GM23338 (cell line): Measurements from ENCODE around the gene KLHL17. TPM values are rescaled to one million over a fixed set of nuclear protein-coding genes. Genes with fewer than 3 reads are reported as not detected.
A peak's percentile ranks its signal among the peaks of the same experiment; 100 is the strongest.

ENCODE experiments used
- ATAC-seq: fragments of 200-7000 bp; cut with Tn5 transposase; 3 replicates; pipeline ENCODE4 v1.9.1; 2020
- DNase-seq: peaks from one replicate; pipeline ENCODE4 v3.0.0-alpha.2; 2015; ENCODE audit warnings: low spot score
- H2AFZ ChIP-seq: fragments of 200-600 bp; sonication (generic); 2 replicates; pipeline ENCODE4 v1.8.0; 2016; ENCODE audit warnings: antibody characterized with exemption, mild to moderate bottlenecking, moderate library complexity
- H3F3A ChIP-seq: fragments of 200-600 bp; sonication (generic); replicated peaks from 2 replicates; pipeline ENCODE4 v1.8.0; 2017; ENCODE audit warnings: antibody characterized with exemption, mixed run types, low read depth
- H3K27ac ChIP-seq: fragments of 200-600 bp; sonication (generic); 2 replicates; pipeline ENCODE4 v1.6.1; 2016; ENCODE audit warnings: low read depth
- H3K27me3 ChIP-seq: fragments of 200-600 bp; sonication (generic); 2 replicates; pipeline ENCODE4 v1.8.0; 2016; ENCODE audit warnings: mild to moderate bottlenecking, mixed run types, moderate library complexity; ENCODE audit not compliant: insufficient read depth
- H3K36me3 ChIP-seq: fragments of 200-600 bp; sonication (generic); 2 replicates; pipeline ENCODE4 v1.8.0; 2016; ENCODE audit warnings: mild to moderate bottlenecking; ENCODE audit not compliant: insufficient read depth
- H3K4me1 ChIP-seq: fragments of 200-600 bp; sonication (generic); 2 replicates; pipeline ENCODE4 v1.8.0; 2016; ENCODE audit warnings: mild to moderate bottlenecking, moderate library complexity; ENCODE audit not compliant: insufficient read depth
- H3K4me2 ChIP-seq: fragments of 200-600 bp; sonication (generic); 2 replicates; pipeline ENCODE4 v1.7.1; 2017; ENCODE audit warnings: mixed run types
- H3K4me3 ChIP-seq: fragments of 200-600 bp; sonication (generic); 2 replicates; pipeline ENCODE4 v1.6.1; 2016; ENCODE audit warnings: mixed run types
- H3K79me2 ChIP-seq: fragments of 200-600 bp; sonication (generic); replicated peaks from 2 replicates; pipeline ENCODE4 v1.8.0; 2017; ENCODE audit warnings: mild to moderate bottlenecking; ENCODE audit not compliant: insufficient read depth
- H3K9me2 ChIP-seq: fragments of 200-600 bp; sonication (generic); 2 replicates; pipeline ENCODE4 v1.8.0; 2017; ENCODE audit not compliant: insufficient read depth
- H4K20me1 ChIP-seq: fragments of 200-600 bp; sonication (generic); replicated peaks from 2 replicates; pipeline ENCODE4 v1.8.0; 2017; ENCODE audit warnings: mild to moderate bottlenecking; ENCODE audit not compliant: insufficient read depth
- H3K27ac Mint-ChIP-seq: 2 replicates; pipeline ENCODE4 v1.8.0; 2020; ENCODE audit warnings: inconsistent platforms, mild to moderate bottlenecking, moderate library complexity, mixed read lengths
- H3K27me3 Mint-ChIP-seq: 3 replicates; pipeline ENCODE4 v1.8.0; 2022; ENCODE audit warnings: low read depth, mild to moderate bottlenecking, moderate library complexity, mixed read lengths, inconsistent platforms; ENCODE audit not compliant: insufficient read depth, poor library complexity
- H3K36me3 Mint-ChIP-seq: 3 replicates; pipeline ENCODE4 v1.8.0; 2021; ENCODE audit warnings: low read depth, mild to moderate bottlenecking, inconsistent platforms, moderate library complexity, mixed read lengths
- H3K4me1 Mint-ChIP-seq: 3 replicates; pipeline ENCODE4 v1.8.0; 2020; ENCODE audit warnings: mild to moderate bottlenecking, inconsistent platforms, mixed read lengths
- H3K4me3 Mint-ChIP-seq: 3 replicates; pipeline ENCODE4 v1.8.0; 2021; ENCODE audit warnings: moderate library complexity, mild to moderate bottlenecking, inconsistent platforms, mixed read lengths
- H3K9me3 Mint-ChIP-seq: 3 replicates; pipeline ENCODE4 v1.8.0; 2020; ENCODE audit warnings: moderate library complexity, mild to moderate bottlenecking, inconsistent platforms, mixed read lengths
- EZH2 ChIP-seq: fragments of 200-600 bp; sonication (generic); IDR thresholded peaks from one replicate; pipeline ENCODE4 v1.8.0; 2017; ENCODE audit warnings: antibody characterized with exemption, mild to moderate bottlenecking, low read depth; ENCODE audit not compliant: unreplicated experiment
- EZH2phosphoT487 ChIP-seq: fragments of 200-600 bp; sonication (generic); IDR thresholded peaks from one replicate; pipeline ENCODE4 v1.8.1; 2018; ENCODE audit warnings: antibody characterized with exemption; ENCODE audit not compliant: unreplicated experiment
- ZNF462 ChIP-seq: fragments of 250-450 bp; sonication (Bioruptor Pico); IDR thresholded peaks from 2 replicates; pipeline ENCODE4 v1.5.0; 2020; ENCODE audit warnings: mild to moderate bottlenecking, moderate library complexity
- polyA plus RNA-seq: library from polyadenylated mRNA; unstranded; fragments of >200 nt; fragmentation: Nextera tagmentation; extraction: Ambion mirVana; gene quantifications from 2 replicates; pipeline ENCODE4 v1.2.1, GENCODE V29; 2016
- total RNA-seq: library from RNA; depleted of rRNA; stranded (reverse); fragments of >200 nt; shearing (Covaris generic); gene quantifications from 2 replicates; pipeline ENCODE4 v1.2.3, GENCODE V29; 2014

KLHL17 gene
- total and polyA plus RNA-seq, 2 experiments from 2014 or later = 16.5 to 37.1 TPM

GRCh38 chr1:924656-925560 is 35.5 kb upstream of the KLHL17 start:
- H3K4me1 Mint-ChIP-seq = peaks cover 22% of the 10 kb centered on the region
- Histone ChIP-seq H3F3A (no peaks in the 10 kb centered on the region), H3K27ac (no peak overlapping the region)

More at GRCh38 chr1:924656-925560, 35.5 kb upstream of the KLHL17 start:
- peaks cover 9% of the 10 kb centered on the region; the same call in 1 of the 2 replicates for H3K4me1 ChIP-seq
- H3K4me2 ChIP-seq = peak overlapping the region; percentile 90
- no peaks in the 10 kb centered on the region for H3K9me2 ChIP-seq
- H3K27me3 ChIP-seq = peaks cover 99% of the 10 kb centered on the region
- peak; percentile 4 for ATAC-seq
- no peaks in the 10 kb centered on the region for H3K79me2 ChIP-seq
- H4K20me1 ChIP-seq = no peaks in the 10 kb centered on the region; the same call in none of the 2 replicates
- peak overlapping the region; percentile 58 for H3K4me3 ChIP-seq
- H3K27me3 Mint-ChIP-seq = peaks cover 89% of the 10 kb centered on the region
- peak overlapping the region; percentile 53; the same call in 2 of the 3 replicates for H3K4me3 Mint-ChIP-seq
- no peak overlapping the region for H3K27ac Mint-ChIP-seq
- H2AFZ ChIP-seq = peak overlapping the region; percentile 78; the same call in 1 of the 2 replicates
- no peaks in the 10 kb centered on the region for H3K36me3 Mint-ChIP-seq
- TF ChIP-seq EZH2 (peak; percentile 95), EZH2phosphoT487 (peak; percentile 97), ZNF462 (CRISPR knock-in tag) (no peak)
- peak; percentile 73 for DNase-seq
- H3K36me3 ChIP-seq = no peaks in the 10 kb centered on the region
- H3K9me3 Mint-ChIP-seq = no peaks in the 10 kb centered on the region
